Measurements from ENCODE around the gene PSMG3. TPM values are rescaled to one million over a fixed set of nuclear protein-coding genes. Genes with fewer than 3 reads are reported as not detected.

Gene PSMG3
- total RNA-seq, 4 donors from 2014 or later = 26.8 to 33.2 (median 29.3) TPM

DNA sequence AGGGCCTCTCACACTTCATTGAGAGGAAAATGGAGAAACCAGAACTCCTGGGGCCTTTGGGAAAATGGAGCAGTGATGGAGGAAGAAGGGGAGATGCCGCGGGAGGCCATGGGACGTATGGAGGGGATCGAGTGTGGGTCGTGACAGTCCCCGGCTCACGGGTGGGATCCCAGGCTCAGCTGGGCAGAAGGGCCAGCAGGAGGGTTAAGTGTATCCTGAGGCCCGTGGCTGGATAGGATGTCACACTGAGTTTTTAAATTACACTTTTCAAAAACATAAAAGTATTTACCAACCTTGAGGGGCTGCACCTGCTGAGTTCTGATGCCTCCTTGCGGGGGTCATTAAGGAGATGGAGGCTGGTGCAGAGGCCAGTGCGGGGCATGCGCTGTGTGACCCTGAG lies 28.0 kb upstream of the PSMG3 start:
- no peak overlapping the region for H3K4me3 ChIP-seq
- 89% methylated on average over 9 of the region's 11 CpGs for WGBS
- TF ChIP-seq POLR2A (IDR thresholded peaks at IDR 0.05; ENCODE audit: low read depth) (no peak), POLR2AphosphoS5 (IDR thresholded peaks at IDR 0.05) (no peak), EP300 (IDR thresholded peaks at IDR 0.05) (no peak)
- TF ChIP-seq, protein P1, sequence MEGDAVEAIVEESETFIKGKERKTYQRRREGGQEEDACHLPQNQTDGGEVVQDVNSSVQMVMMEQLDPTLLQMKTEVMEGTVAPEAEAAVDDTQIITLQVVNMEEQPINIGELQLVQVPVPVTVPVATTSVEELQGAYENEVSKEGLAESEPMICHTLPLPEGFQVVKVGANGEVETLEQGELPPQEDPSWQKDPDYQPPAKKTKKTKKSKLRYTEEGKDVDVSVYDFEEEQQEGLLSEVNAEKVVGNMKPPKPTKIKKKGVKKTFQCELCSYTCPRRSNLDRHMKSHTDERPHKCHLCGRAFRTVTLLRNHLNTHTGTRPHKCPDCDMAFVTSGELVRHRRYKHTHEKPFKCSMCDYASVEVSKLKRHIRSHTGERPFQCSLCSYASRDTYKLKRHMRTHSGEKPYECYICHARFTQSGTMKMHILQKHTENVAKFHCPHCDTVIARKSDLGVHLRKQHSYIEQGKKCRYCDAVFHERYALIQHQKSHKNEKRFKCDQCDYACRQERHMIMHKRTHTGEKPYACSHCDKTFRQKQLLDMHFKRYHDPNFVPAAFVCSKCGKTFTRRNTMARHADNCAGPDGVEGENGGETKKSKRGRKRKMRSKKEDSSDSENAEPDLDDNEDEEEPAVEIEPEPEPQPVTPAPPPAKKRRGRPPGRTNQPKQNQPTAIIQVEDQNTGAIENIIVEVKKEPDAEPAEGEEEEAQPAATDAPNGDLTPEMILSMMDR (IDR thresholded peaks at IDR 0.05) = no peak
- H3K9me3 ChIP-seq = no peaks in the 10 kb centered on the region
- intact Hi-C loops (cut with DNase I) = no loop called here
- no peaks in the 10 kb centered on the region for H3K4me1 ChIP-seq
- no peaks in the 10 kb centered on the region for H3K36me3 ChIP-seq
- peaks cover 0 to 86% (median 3%) of the 10 kb centered on the region in 4 donors for H3K27me3 ChIP-seq
- DNase-seq (ENCODE audit: extremely low spot score) = no peak
- no peak overlapping the region for H3K27ac ChIP-seq (replicated peaks in 1 of 4)

DNA sequence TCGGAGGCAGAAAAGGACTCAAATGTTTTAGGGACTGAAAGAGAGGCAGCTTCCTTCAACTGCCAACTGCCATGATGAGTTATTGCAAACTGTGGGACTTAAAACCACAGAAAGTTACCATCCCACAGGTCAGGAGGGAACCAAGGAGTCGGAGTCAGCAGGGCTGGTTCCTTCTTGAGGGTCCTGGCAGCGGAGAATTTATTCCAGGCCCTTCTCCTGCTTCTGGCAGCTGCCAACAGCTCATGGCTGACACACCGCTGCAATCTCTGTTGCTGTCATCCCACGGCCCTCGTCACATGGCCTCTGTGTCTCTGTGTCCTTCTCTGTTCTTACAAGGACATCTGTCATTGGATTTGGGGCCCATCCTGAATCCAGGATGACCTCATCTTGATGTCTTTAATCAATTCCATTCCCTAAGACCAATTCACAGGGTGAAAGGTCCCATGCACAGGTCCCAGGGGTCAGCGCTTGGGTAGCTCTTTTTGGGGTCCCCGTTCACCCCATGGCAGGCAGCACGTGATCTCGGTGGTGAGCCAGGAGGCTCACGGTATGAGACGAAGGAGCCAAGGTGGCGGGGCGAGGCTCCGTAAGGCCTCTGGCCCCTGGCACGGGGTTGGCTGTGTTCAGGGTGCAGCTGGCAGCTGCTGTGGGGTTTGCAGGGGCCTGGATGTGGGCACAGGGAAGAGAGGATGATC lies 27.4 kb upstream of the PSMG3 start:
- Histone ChIP-seq H3K9me3 (no peaks in the 10 kb centered on the region), H3K27ac (replicated peaks in 1 of 4) (no peak overlapping the region), H3K27me3 (peaks cover 0 to 88% (median 3%) of the 10 kb centered on the region in 4 donors), H3K4me3 (no peak overlapping the region), H3K4me1 (peaks cover 0 to 4% (median 2%) of the 10 kb centered on the region in 4 donors), H3K36me3 (no peaks in the 10 kb centered on the region)
- TF ChIP-seq POLR2AphosphoS5 (IDR thresholded peaks at IDR 0.05) (no peak), POLR2A (IDR thresholded peaks at IDR 0.05; ENCODE audit: low read depth) (no peak)
- WGBS = 84% methylated on average over 8 of the region's 16 CpGs
- intact Hi-C loops (cut with DNase I) = no loop called here
- no peak for DNase-seq (ENCODE audit: extremely low spot score)

DNA sequence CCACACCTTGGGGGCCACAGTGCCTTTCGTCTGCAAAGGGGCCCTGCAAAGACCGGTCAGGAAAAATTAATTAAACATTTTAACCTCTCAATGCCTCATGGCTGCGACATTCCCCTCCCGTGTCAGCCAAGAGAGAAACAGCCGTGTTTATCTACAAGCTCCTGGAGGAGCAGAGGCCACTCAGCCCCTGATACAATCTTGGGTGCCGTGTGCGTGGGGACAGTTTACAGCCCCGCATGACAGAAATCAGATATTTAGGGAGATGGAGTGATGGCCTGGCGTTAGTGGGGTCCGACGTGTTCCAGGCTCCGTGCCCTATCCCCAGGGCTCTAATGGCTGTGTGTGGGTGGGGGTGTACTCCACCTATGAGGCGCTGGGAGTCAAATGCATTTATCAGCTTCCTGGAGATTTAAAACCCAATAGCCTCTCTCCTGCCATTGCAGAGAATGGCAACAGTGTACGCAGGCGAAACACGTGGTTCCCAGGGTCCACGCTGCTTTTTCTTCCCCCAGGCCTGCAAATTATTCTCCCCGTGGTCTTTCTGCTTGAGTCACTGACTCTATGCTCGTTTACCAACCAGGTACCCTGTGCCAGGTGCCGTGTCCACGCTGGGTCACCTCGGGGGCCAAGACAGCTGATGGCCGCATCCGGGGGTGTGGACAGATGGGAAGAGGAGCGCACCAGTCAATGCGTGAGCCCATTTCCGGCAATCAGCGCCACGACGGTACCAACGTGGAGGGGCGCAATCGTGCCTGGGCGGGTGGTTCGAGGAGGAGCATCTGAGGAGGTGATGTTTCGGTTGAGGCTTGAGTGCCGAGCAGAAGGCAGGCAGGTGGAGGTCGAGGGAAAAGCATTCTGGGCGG lies 26.6 kb upstream of the PSMG3 start:
- no peak for TF ChIP-seq POLR2A (IDR thresholded peaks at IDR 0.05; ENCODE audit: low read depth)
- TF ChIP-seq POLR2AphosphoS5 (IDR thresholded peaks at IDR 0.05) = no peak
- TF ChIP-seq, protein P1 (IDR thresholded peaks at IDR 0.05) = no peak
- no peak for TF ChIP-seq EP300 (IDR thresholded peaks at IDR 0.05)
- no peak overlapping the region for H3K4me3 ChIP-seq

DNA sequence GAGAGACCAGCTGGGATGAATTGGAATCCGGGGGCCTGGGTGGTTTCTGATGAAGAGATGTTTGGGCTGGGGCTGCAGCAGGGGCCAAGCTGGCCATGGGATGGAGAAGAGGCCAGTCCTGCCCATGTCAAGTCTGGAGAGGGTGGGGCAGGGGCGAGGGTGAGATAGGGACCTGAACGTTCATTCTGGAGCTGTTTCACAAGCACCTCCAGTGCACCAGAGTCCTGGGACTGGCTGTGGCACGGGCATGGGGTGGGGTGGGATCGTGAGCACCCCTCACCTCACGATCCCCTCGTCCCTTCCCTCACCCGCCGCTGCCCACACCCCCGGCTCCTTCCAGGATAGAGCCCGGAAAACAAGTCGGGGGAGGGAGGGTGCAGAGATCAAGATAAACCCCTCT lies 25.8 kb upstream of the PSMG3 start:
- no peaks in the 10 kb centered on the region for H3K9me3 ChIP-seq
- DNase-seq (ENCODE audit: extremely low spot score) = no peak
- TF ChIP-seq EP300 (IDR thresholded peaks at IDR 0.05) (no peak), POLR2A (IDR thresholded peaks at IDR 0.05; ENCODE audit: low read depth) (no peak), POLR2AphosphoS5 (IDR thresholded peaks at IDR 0.05) (no peak)
- TF ChIP-seq, protein P1 (IDR thresholded peaks at IDR 0.05) = no peak
- peaks cover 0 to 92% (median 7%) of the 10 kb centered on the region in 4 donors for H3K27me3 ChIP-seq
- no peak overlapping the region for H3K27ac ChIP-seq (replicated peaks in 1 of 4)
- peaks cover 0 to 8% (median 5%) of the 10 kb centered on the region in 4 donors for H3K4me1 ChIP-seq
- H3K36me3 ChIP-seq = no peaks in the 10 kb centered on the region
- 70% methylated on average over 12 of the region's 12 CpGs for WGBS
- no peak overlapping the region for H3K4me3 ChIP-seq
- intact Hi-C loops (cut with DNase I) = no loop called here

More for the DNA sequence above, 26.6 kb upstream of the PSMG3 start:
- H3K4me1 ChIP-seq = peaks cover 0 to 8% (median 5%) of the 10 kb centered on the region in 4 donors
- 81% methylated on average over 36 of the region's 39 CpGs for WGBS
- no peak for DNase-seq (ENCODE audit: extremely low spot score)
- peaks cover 0 to 89% (median 5%) of the 10 kb centered on the region in 4 donors for H3K27me3 ChIP-seq
- intact Hi-C loops (cut with DNase I) = no loop called here
- H3K27ac ChIP-seq (replicated peaks in 1 of 4) = no peak overlapping the region
- H3K9me3 ChIP-seq = no peaks in the 10 kb centered on the region
- no peaks in the 10 kb centered on the region for H3K36me3 ChIP-seq

DNA sequence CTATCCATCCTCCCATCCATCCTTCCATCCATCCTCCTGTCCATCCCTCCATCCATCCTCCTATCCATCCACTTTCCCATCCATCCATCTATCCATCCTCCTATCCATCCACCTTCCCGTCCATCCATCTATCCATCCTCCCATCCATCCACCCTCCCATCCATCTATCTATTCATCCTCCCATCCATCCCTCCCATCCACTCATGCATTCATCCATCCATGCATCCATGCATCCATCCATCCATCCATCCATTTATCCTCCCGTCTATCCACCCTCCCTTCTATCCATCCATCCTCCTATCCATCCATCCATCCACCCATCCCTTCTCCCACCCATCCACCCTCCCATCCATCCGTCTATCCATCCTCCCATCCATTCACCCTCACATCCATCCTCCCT lies 25.2 kb upstream of the PSMG3 start:
- TF ChIP-seq EP300 (IDR thresholded peaks at IDR 0.05) (no peak), POLR2AphosphoS5 (IDR thresholded peaks at IDR 0.05) (no peak), POLR2A (IDR thresholded peaks at IDR 0.05; ENCODE audit: low read depth) (no peak)
- TF ChIP-seq, protein P1 (IDR thresholded peaks at IDR 0.05) = no peak
- Histone ChIP-seq H3K9me3 (no peaks in the 10 kb centered on the region), H3K27me3 (peaks cover 0 to 94% (median 7%) of the 10 kb centered on the region in 4 donors), H3K4me1 (peaks cover 0 to 8% (median 5%) of the 10 kb centered on the region in 4 donors), H3K36me3 (no peaks in the 10 kb centered on the region), H3K27ac (replicated peaks in 1 of 4) (no peak overlapping the region), H3K4me3 (no peak overlapping the region)
- WGBS = 86% methylated on average over 3 of the region's 3 CpGs
- intact Hi-C loops (cut with DNase I) = no loop called here
- no peak for DNase-seq (ENCODE audit: extremely low spot score)

Measured in esophagus muscularis mucosa (tissue), 4 donors.